Type B pancreatic cell (in vitro differentiated cells): ENCODE measurements around the gene PMS2. TPM values are rescaled to one million over a fixed set of nuclear protein-coding genes. Genes with fewer than 3 reads are reported as not detected.
"Not testable (repeated sequence)": the region's sequence is repeated elsewhere in the genome, so short reads cannot be mapped to it uniquely, and the experiment has no call there.

Experiments
- DNase-seq: peaks from one replicate; pipeline ENCODE4 v3.0.0; 2021; ENCODE audit warnings: mixed read lengths; ENCODE audit not compliant: unreplicated experiment; ENCODE audit errors: extremely low spot score
- H3K27ac Mint-ChIP-seq: 2 replicates; pipeline ENCODE4 v1.8.0; 2021; ENCODE audit warnings: mild to moderate bottlenecking, mixed read lengths
- H3K27me3 Mint-ChIP-seq: 2 replicates; pipeline ENCODE4 v1.8.0; 2021; ENCODE audit warnings: mixed read lengths
- H3K36me3 Mint-ChIP-seq: 2 replicates; pipeline ENCODE4 v1.8.0; 2021; ENCODE audit warnings: mixed read lengths
- H3K4me1 Mint-ChIP-seq: one replicate; pipeline ENCODE4 v1.8.0; 2021; ENCODE audit warnings: mixed read lengths; ENCODE audit not compliant: unreplicated experiment
- H3K4me3 Mint-ChIP-seq: 2 replicates; pipeline ENCODE4 v1.8.0; 2021; ENCODE audit warnings: mild to moderate bottlenecking, mixed read lengths
- H3K9me3 Mint-ChIP-seq: 2 replicates; pipeline ENCODE4 v1.8.0; 2021; ENCODE audit warnings: mixed read lengths
- CTCF ChIP-seq: fragments of 200-600 bp; sonication (generic); conservative IDR thresholded peaks from 2 replicates; pipeline ENCODE4 v1.5.0; 2021; ENCODE audit warnings: antibody characterized with exemption, mild to moderate bottlenecking
- long read RNA-seq: library from polyadenylated mRNA; unstranded; transcript quantifications from one replicate; pipeline ENCODE4 v2.0.0, GENCODE V29; 2020
- total RNA-seq: library from RNA; stranded (reverse); gene quantifications from 2 replicates; pipeline ENCODE4 v1.2.1, GENCODE V29; 2021; ENCODE audit warnings: low replicate concordance

The PMS2 gene
- 20.6 and 22.6 TPM in 2 replicates for total RNA-seq
- long read RNA-seq, transcript PMS2-201 (15 exons, 2,855 nt): major isoform, 38 of 80 reads
- long read RNA-seq, partial matches to known transcripts: 26 of 80 reads
- long read RNA-seq, other reads (novel, unspliced or antisense): 11 of 80 reads

DNA sequence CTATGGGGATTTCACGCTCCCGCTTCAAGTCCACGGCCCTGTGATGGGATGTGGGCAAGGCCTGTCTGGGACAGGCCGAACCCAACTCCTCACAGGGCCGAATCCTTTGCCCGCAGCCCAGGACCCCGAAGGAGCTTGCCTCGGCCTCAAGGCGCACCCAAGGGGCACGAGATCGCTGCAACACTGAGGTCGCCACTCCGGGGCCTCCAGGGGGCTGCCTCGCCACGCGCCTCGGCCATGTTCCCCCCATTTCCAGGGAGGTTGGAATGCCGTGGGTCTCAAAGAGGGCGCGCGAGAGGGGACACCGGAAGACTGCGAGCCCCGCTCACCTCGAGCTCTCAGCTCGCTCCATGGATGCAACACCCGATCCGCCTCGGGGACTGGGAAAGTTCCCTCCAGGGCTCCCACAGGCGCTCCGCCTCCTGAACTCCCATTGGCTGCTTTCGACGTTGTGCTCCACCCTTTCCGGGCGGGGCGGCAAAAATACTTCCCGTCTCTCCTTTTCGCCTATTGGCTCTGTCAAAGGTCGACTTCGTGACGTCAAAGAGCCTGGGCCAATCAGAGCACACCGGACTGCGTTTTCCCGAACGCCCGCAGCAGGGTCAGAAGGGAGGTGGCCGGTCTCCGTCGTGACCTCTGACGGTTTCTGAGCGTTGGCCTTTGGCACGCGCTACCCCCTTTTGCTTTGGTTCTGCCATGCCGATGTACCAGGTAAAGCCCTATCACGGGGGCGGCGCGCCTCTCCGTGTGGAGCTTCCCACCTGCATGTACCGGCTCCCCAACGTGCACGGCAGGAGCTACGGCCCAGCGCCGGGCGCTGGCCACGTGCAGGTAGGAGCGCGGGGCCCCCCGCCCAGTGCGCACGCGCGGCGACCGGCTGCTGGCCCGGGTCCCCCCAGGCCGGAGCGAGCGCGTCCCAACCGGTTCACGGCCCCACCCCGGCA is at the start of gene PMS2, which contains the start of gene AIMP2:
Gene PMS2, minus strand, starts transcription at position 382 of the 944 bp plus-strand sequence. Its CDS starts 30 bp downstream, at position 352.
Gene AIMP2, plus strand, starts transcription at position 605 of the 944 bp plus-strand sequence. Its CDS starts 92 bp downstream, at position 697.
- TF ChIP-seq CTCF: peak; percentile 21
- Mint-ChIP-seq H3K36me3 (peaks cover 14% of the 10 kb centered on the region), H3K4me3 (peak within 1 kb of the TSS; percentile 95), H3K9me3 (no peaks in the 10 kb centered on the region), H3K4me1 (peaks cover 33% of the 10 kb centered on the region), H3K27me3 (no peaks in the 10 kb centered on the region), H3K27ac (peak within 1 kb of the TSS; percentile 97)
- peak; percentile 98 for DNase-seq

- peak overlapping the region; percentile 96 for H3K27ac Mint-ChIP-seq
- no peaks in the 10 kb centered on the region for H3K9me3 Mint-ChIP-seq
- TF ChIP-seq CTCF: no peak
- H3K4me3 Mint-ChIP-seq: peak overlapping the region; percentile 98
- H3K36me3 Mint-ChIP-seq: peaks cover 3% of the 10 kb centered on the region
- peaks cover 16% of the 10 kb centered on the region for H3K4me1 Mint-ChIP-seq
- no peaks in the 10 kb centered on the region for H3K27me3 Mint-ChIP-seq
- no peak for DNase-seq
Measured at GRCh38 chr7:6057316-6058129, 48.7 kb upstream of the PMS2 start.

GRCh38 chr7:6056616-6057015 is 47.8 kb upstream of the PMS2 start:
- H3K9me3 Mint-ChIP-seq: no peaks in the 10 kb centered on the region
- H3K27me3 Mint-ChIP-seq: no peaks in the 10 kb centered on the region
- peaks cover 3% of the 10 kb centered on the region for H3K36me3 Mint-ChIP-seq
- peak overlapping the region; percentile 58 for H3K4me3 Mint-ChIP-seq
- peaks cover 16% of the 10 kb centered on the region for H3K4me1 Mint-ChIP-seq
- DNase-seq: no peak
- no peak overlapping the region for H3K27ac Mint-ChIP-seq
- no peak for TF ChIP-seq CTCF

GRCh38 chr7:6051185-6051584 is 42.3 kb upstream of the PMS2 start:
- not testable (repeated sequence) for H3K4me1 Mint-ChIP-seq, H3K27me3 Mint-ChIP-seq, H3K4me3 Mint-ChIP-seq, H3K9me3 Mint-ChIP-seq, DNase-seq, H3K36me3 Mint-ChIP-seq
- H3K27ac Mint-ChIP-seq: peak overlapping the region; percentile 77

- Mint-ChIP-seq H3K4me3 (no peak overlapping the region), H3K27ac (no peak overlapping the region), H3K36me3 (peaks cover 9% of the 10 kb centered on the region), H3K4me1 (no peaks in the 10 kb centered on the region), H3K9me3 (no peaks in the 10 kb centered on the region), H3K27me3 (no peaks in the 10 kb centered on the region)
- TF ChIP-seq CTCF: no peak
- no peak for DNase-seq
Measured at GRCh38 chr7:6049780-6050179, 40.9 kb upstream of the PMS2 start.
